ENCODE data around the gene EP400. TPM values are rescaled to one million over a fixed set of nuclear protein-coding genes. Genes with fewer than 3 reads are reported as not detected.
"Not testable (repeated sequence)": the region's sequence is repeated elsewhere in the genome, so short reads cannot be mapped to it uniquely, and the experiment has no call there.

EP400 gene
- total and polyA plus RNA-seq, 4 experiments from 2014 or later, result 0.94 to 86.6 (median 43.8) TPM

GRCh38 chr12:132100306-132101065 is 150.7 kb downstream of the EP400 start:
- H3K4me3 Mint-ChIP-seq, result no peak overlapping the region
- peaks cover 2% of the 10 kb centered on the region for H3K4me1 ChIP-seq (ENCODE audit: insufficient read depth, low read length)
- H3K27me3 ChIP-seq (ENCODE audit: insufficient read depth, low read length), result no peaks in the 10 kb centered on the region
- intact Hi-C loops (cut with micrococcal nuclease), result no loop called here
- peaks cover 7 to 11% (median 10%) of the 10 kb centered on the region in 4 donors for H3K4me1 Mint-ChIP-seq
- no peak overlapping the region for H3K27ac ChIP-seq (ENCODE audit: low read depth, low read length)
- H3K9me3 Mint-ChIP-seq, result peaks cover 0 to 13% (median 9%) of the 10 kb centered on the region in 8 donors
- ChIA-PET CTCF (ENCODE audit: partially characterized antibody) (no interaction called here), POLR2A (ENCODE audit: partially characterized antibody) (no interaction called here)
- H3K27me3 Mint-ChIP-seq, result no peaks in the 10 kb centered on the region
- no peak overlapping the region for H3K27ac Mint-ChIP-seq
- peaks cover 4% of the 10 kb centered on the region for H3K36me3 ChIP-seq (ENCODE audit: insufficient read depth, low read length)
- H3K36me3 Mint-ChIP-seq, result peaks cover 30 to 35% of the 10 kb centered on the region in 2 donors
- H3K9me3 ChIP-seq (ENCODE audit: control insufficient read depth in 1 of 2, low read length in 2 of 2), result no peaks in the 10 kb centered on the region
- DNase-seq, result no peak
- no peak overlapping the region for H3K4me3 ChIP-seq (ENCODE audit: low read length in 2 of 2)

- H3K4me3 ChIP-seq (ENCODE audit: low read length in 2 of 2), result no peak overlapping the region
- intact Hi-C loops (cut with micrococcal nuclease), result no loop called here
- peaks cover 8% of the 10 kb centered on the region for H3K36me3 ChIP-seq (ENCODE audit: insufficient read depth, low read length)
- H3K4me3 Mint-ChIP-seq, result no peak overlapping the region
- ChIA-PET CTCF (ENCODE audit: partially characterized antibody) (no interaction called here), POLR2A (ENCODE audit: partially characterized antibody) (no interaction called here)
- H3K27ac Mint-ChIP-seq, result no peak overlapping the region
- peaks cover 0 to 3% (median 1%) of the 10 kb centered on the region in 4 donors for H3K4me1 Mint-ChIP-seq
- H3K27ac ChIP-seq (ENCODE audit: low read depth, low read length), result no peak overlapping the region
- no peaks in the 10 kb centered on the region for H3K27me3 ChIP-seq (ENCODE audit: insufficient read depth, low read length)
- H3K4me1 ChIP-seq (ENCODE audit: insufficient read depth, low read length), result no peaks in the 10 kb centered on the region
- no peaks in the 10 kb centered on the region for H3K9me3 Mint-ChIP-seq
- no peaks in the 10 kb centered on the region for H3K27me3 Mint-ChIP-seq
- no peak for DNase-seq
- H3K9me3 ChIP-seq (ENCODE audit: control insufficient read depth in 1 of 2, low read length in 2 of 2), result no peaks in the 10 kb centered on the region
- H3K36me3 Mint-ChIP-seq, result peaks cover 19 to 21% of the 10 kb centered on the region in 2 donors
Measured at GRCh38 chr12:132102297-132102696, 152.6 kb downstream of the EP400 start.

GRCh38 chr12:132103072-132103471 is 153.3 kb downstream of the EP400 start:
- H3K4me1 ChIP-seq (ENCODE audit: insufficient read depth, low read length); H3K36me3 ChIP-seq (ENCODE audit: insufficient read depth, low read length); H3K4me3 ChIP-seq (ENCODE audit: low read length in 2 of 2); H3K9me3 Mint-ChIP-seq; DNase-seq; CTCF ChIA-PET (ENCODE audit: partially characterized antibody); intact Hi-C loops (cut with micrococcal nuclease); H3K27ac ChIP-seq (ENCODE audit: low read depth, low read length); H3K27me3 Mint-ChIP-seq; H3K4me3 Mint-ChIP-seq; H3K27ac Mint-ChIP-seq; H3K9me3 ChIP-seq (ENCODE audit: control insufficient read depth in 1 of 2, low read length in 2 of 2); H3K4me1 Mint-ChIP-seq; H3K27me3 ChIP-seq (ENCODE audit: insufficient read depth, low read length): not testable (repeated sequence)
- peaks cover 13 to 21% of the 10 kb centered on the region in 2 donors for H3K36me3 Mint-ChIP-seq
- POLR2A ChIA-PET (ENCODE audit: partially characterized antibody), result interaction anchor here (0.5 kb wide), 1 partner anchor 20 kb away, joined by 3 read pairs; no protein-coding TSS in a partner anchor

- Histone ChIP-seq H3K9me3 (ENCODE audit: control insufficient read depth in 1 of 2, low read length in 2 of 2) (no peaks in the 10 kb centered on the region), H3K36me3 (ENCODE audit: insufficient read depth, low read length) (peaks cover 8% of the 10 kb centered on the region), H3K27ac (ENCODE audit: low read depth, low read length) (no peak overlapping the region), H3K4me1 (ENCODE audit: insufficient read depth, low read length) (no peaks in the 10 kb centered on the region), H3K27me3 (ENCODE audit: insufficient read depth, low read length) (no peaks in the 10 kb centered on the region), H3K4me3 (ENCODE audit: low read length in 2 of 2) (no peak overlapping the region)
- Mint-ChIP-seq H3K27ac (no peak overlapping the region), H3K36me3 (peaks cover 13 to 22% of the 10 kb centered on the region in 2 donors), H3K4me3 (no peak overlapping the region), H3K27me3 (no peaks in the 10 kb centered on the region), H3K9me3 (no peaks in the 10 kb centered on the region), H3K4me1 (peaks cover 0 to 2% (median 0%) of the 10 kb centered on the region in 4 donors)
- POLR2A ChIA-PET (ENCODE audit: partially characterized antibody), result interaction anchor here (0.5 kb wide), 1 partner anchor 19 kb away, joined by 3 read pairs; no protein-coding TSS in a partner anchor
- intact Hi-C loops (cut with micrococcal nuclease), result no loop called here
- CTCF ChIA-PET (ENCODE audit: partially characterized antibody), result no interaction called here
- DNase-seq, result no peak
Measured at GRCh38 chr12:132103542-132104308, 154.0 kb downstream of the EP400 start.

- peaks cover 9% of the 10 kb centered on the region for H3K36me3 ChIP-seq (ENCODE audit: insufficient read depth, low read length)
- no peak overlapping the region for H3K27ac ChIP-seq (ENCODE audit: low read depth, low read length)
- no peaks in the 10 kb centered on the region for H3K4me1 ChIP-seq (ENCODE audit: insufficient read depth, low read length)
- no peaks in the 10 kb centered on the region for H3K9me3 ChIP-seq (ENCODE audit: control insufficient read depth in 1 of 2, low read length in 2 of 2)
- DNase-seq, result no peak
- H3K4me3 ChIP-seq (ENCODE audit: low read length in 2 of 2), result no peak overlapping the region
- intact Hi-C loops (cut with micrococcal nuclease), result no loop called here
- H3K27me3 Mint-ChIP-seq, result no peaks in the 10 kb centered on the region
- H3K36me3 Mint-ChIP-seq, result peaks cover 11 to 28% of the 10 kb centered on the region in 2 donors
- ChIA-PET CTCF (ENCODE audit: partially characterized antibody) (no interaction called here), POLR2A (ENCODE audit: partially characterized antibody) (no interaction called here)
- no peak overlapping the region for H3K4me3 Mint-ChIP-seq
- no peak overlapping the region for H3K27ac Mint-ChIP-seq
- H3K9me3 Mint-ChIP-seq, result no peaks in the 10 kb centered on the region
- peaks cover 0 to 2% (median 0%) of the 10 kb centered on the region in 4 donors for H3K4me1 Mint-ChIP-seq
- H3K27me3 ChIP-seq (ENCODE audit: insufficient read depth, low read length), result no peaks in the 10 kb centered on the region
Measured at GRCh38 chr12:132105467-132105866, 155.7 kb downstream of the EP400 start.

- Histone ChIP-seq H3K9me3 (ENCODE audit: control insufficient read depth in 1 of 2, low read length in 2 of 2) (no peaks in the 10 kb centered on the region), H3K27me3 (ENCODE audit: insufficient read depth, low read length) (no peaks in the 10 kb centered on the region), H3K4me1 (ENCODE audit: insufficient read depth, low read length) (no peaks in the 10 kb centered on the region), H3K36me3 (ENCODE audit: insufficient read depth, low read length) (peaks cover 13% of the 10 kb centered on the region), H3K27ac (ENCODE audit: low read depth, low read length) (no peak overlapping the region), H3K4me3 (ENCODE audit: low read length in 2 of 2) (no peak overlapping the region)
- Mint-ChIP-seq H3K36me3 (peaks cover 18 to 34% of the 10 kb centered on the region in 2 donors), H3K27ac (no peak overlapping the region), H3K4me3 (no peak overlapping the region), H3K4me1 (peaks cover 0 to 2% (median 0%) of the 10 kb centered on the region in 4 donors), H3K9me3 (no peaks in the 10 kb centered on the region), H3K27me3 (no peaks in the 10 kb centered on the region)
- intact Hi-C loops (cut with micrococcal nuclease), result no loop called here
- no peak for DNase-seq
- POLR2A ChIA-PET (ENCODE audit: partially characterized antibody), result no interaction called here
- CTCF ChIA-PET (ENCODE audit: partially characterized antibody), result no interaction called here
Measured at GRCh38 chr12:132106921-132107320, 157.2 kb downstream of the EP400 start.

GRCh38 chr12:132108211-132108832 is 158.6 kb downstream of the EP400 start:
- intact Hi-C loops (cut with micrococcal nuclease), result no loop called here

More at GRCh38 chr12:132108211-132108832, 158.6 kb downstream of the EP400 start:
- Histone ChIP-seq H3K27me3 (ENCODE audit: insufficient read depth, low read length) (no peaks in the 10 kb centered on the region), H3K27ac (ENCODE audit: low read depth, low read length) (no peak overlapping the region), H3K4me1 (ENCODE audit: insufficient read depth, low read length) (no peaks in the 10 kb centered on the region), H3K9me3 (ENCODE audit: control insufficient read depth in 1 of 2, low read length in 2 of 2) (no peaks in the 10 kb centered on the region), H3K4me3 (ENCODE audit: low read length in 2 of 2) (no peak overlapping the region), H3K36me3 (ENCODE audit: insufficient read depth, low read length) (peaks cover 13% of the 10 kb centered on the region)
- Mint-ChIP-seq H3K4me1 (peaks cover 0 to 2% (median 0%) of the 10 kb centered on the region in 4 donors), H3K4me3 (no peak overlapping the region), H3K36me3 (peaks cover 18 to 37% of the 10 kb centered on the region in 2 donors), H3K27me3 (no peaks in the 10 kb centered on the region), H3K9me3 (no peaks in the 10 kb centered on the region), H3K27ac (peak overlapping the region in 1 of 7 donors; percentile 59)
- ChIA-PET CTCF (ENCODE audit: partially characterized antibody) (interaction anchor here (0.7 kb wide), 1 partner anchor 453 kb away, joined by 3 read pairs; no protein-coding TSS in a partner anchor), POLR2A (ENCODE audit: partially characterized antibody) (no interaction called here)
- DNase-seq, result no peak

Data from CD4-positive, alpha-beta memory T cell (primary cell).